Progenitor cell of endocrine pancreas (in vitro differentiated cells): ENCODE results near the gene MYL6B. TPM values are rescaled to one million over a fixed set of nuclear protein-coding genes. Genes with fewer than 3 reads are reported as not detected.

Source experiments
- DNase-seq: peaks from one replicate; pipeline ENCODE4 v3.0.0; 2021; ENCODE audit warnings: low spot score; ENCODE audit not compliant: unreplicated experiment
- H3K27ac Mint-ChIP-seq: 2 replicates; pipeline ENCODE4 v1.8.0; 2021; ENCODE audit warnings: mild to moderate bottlenecking, moderate library complexity, mixed read lengths
- H3K27me3 Mint-ChIP-seq: 2 replicates; pipeline ENCODE4 v1.8.0; 2021; ENCODE audit warnings: mixed read lengths
- H3K36me3 Mint-ChIP-seq: 2 replicates; pipeline ENCODE4 v1.8.0; 2022; ENCODE audit warnings: mixed read lengths; ENCODE audit not compliant: insufficient read depth
- H3K4me1 Mint-ChIP-seq: 2 replicates; pipeline ENCODE4 v1.8.0; 2021; ENCODE audit warnings: low read depth, mixed read lengths
- H3K4me3 Mint-ChIP-seq: 2 replicates; pipeline ENCODE4 v1.8.0; 2021; ENCODE audit warnings: low read depth, mild to moderate bottlenecking, moderate library complexity, mixed read lengths
- H3K9me3 Mint-ChIP-seq: 2 replicates; pipeline ENCODE4 v1.8.0; 2021; ENCODE audit warnings: low read depth, mixed read lengths
- total RNA-seq: library from RNA; stranded (reverse); gene quantifications from 2 replicates; pipeline ENCODE4 v1.2.1, GENCODE V29; 2021
- TF ChIP-seq, protein P1 (sequence below): fragments of 200-600 bp; sonication (generic); IDR thresholded peaks from one replicate; pipeline ENCODE4 v1.5.0; 2021; ENCODE audit warnings: antibody characterized with exemption, mild to moderate bottlenecking; ENCODE audit not compliant: unreplicated experiment

The MYL6B gene
- total RNA-seq, 1 donor from 2014 or later: 172 TPM

DNA sequence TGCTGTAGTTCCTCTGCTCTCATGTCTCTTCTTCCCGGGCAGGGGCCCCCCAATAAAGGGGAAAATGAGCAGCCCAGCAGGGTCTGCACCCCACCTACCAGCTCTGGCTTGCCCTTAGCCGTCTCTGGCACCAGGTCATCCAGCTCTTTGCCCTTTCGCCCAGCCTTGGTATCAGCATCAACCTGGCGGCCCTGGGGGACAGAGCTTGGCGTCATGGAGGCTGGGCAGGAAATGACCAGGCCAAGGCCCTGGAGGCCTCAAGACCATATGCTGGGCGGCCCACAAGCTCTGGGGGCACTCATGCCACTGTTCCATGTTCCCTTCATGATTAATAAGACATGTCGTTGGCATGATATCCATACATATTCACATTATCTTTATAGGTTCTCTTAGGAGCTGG, 20.5 kb downstream of the MYL6B start:
- Mint-ChIP-seq H3K4me1 (no peaks in the 10 kb centered on the region), H3K27me3 (no peaks in the 10 kb centered on the region), H3K9me3 (no peaks in the 10 kb centered on the region), H3K36me3 (peaks cover 40% of the 10 kb centered on the region), H3K4me3 (no peak overlapping the region), H3K27ac (no peak overlapping the region)
- DNase-seq: no peak
- TF ChIP-seq, protein P1, sequence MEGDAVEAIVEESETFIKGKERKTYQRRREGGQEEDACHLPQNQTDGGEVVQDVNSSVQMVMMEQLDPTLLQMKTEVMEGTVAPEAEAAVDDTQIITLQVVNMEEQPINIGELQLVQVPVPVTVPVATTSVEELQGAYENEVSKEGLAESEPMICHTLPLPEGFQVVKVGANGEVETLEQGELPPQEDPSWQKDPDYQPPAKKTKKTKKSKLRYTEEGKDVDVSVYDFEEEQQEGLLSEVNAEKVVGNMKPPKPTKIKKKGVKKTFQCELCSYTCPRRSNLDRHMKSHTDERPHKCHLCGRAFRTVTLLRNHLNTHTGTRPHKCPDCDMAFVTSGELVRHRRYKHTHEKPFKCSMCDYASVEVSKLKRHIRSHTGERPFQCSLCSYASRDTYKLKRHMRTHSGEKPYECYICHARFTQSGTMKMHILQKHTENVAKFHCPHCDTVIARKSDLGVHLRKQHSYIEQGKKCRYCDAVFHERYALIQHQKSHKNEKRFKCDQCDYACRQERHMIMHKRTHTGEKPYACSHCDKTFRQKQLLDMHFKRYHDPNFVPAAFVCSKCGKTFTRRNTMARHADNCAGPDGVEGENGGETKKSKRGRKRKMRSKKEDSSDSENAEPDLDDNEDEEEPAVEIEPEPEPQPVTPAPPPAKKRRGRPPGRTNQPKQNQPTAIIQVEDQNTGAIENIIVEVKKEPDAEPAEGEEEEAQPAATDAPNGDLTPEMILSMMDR: no peak

DNA sequence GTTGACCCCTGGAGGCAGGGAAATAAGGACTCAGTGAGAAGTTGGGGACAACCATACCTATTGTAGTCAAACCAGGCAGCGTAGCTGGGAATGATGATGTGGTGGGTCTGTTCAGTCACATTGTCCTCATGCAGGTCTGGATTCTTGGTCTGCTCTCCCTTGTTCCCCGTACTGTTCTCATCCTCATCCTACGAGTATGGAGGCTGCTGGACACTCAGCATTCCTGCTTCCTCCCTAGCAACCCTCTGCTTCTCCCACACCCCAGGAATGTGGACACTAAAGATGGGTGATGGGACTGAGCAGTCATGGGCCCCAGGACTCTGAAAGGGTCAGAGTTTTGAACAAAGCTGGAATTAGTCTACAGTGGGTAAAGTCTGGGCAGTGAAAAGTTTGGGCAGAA, 26.0 kb downstream of the MYL6B start:
- H3K27ac Mint-ChIP-seq: no peak overlapping the region
- H3K27me3 Mint-ChIP-seq: no peaks in the 10 kb centered on the region
- no peaks in the 10 kb centered on the region for H3K9me3 Mint-ChIP-seq
- H3K4me1 Mint-ChIP-seq: no peaks in the 10 kb centered on the region
- no peak overlapping the region for H3K4me3 Mint-ChIP-seq
- TF ChIP-seq, protein P1: no peak
- peaks cover 43% of the 10 kb centered on the region for H3K36me3 Mint-ChIP-seq
- DNase-seq: no peak

DNA sequence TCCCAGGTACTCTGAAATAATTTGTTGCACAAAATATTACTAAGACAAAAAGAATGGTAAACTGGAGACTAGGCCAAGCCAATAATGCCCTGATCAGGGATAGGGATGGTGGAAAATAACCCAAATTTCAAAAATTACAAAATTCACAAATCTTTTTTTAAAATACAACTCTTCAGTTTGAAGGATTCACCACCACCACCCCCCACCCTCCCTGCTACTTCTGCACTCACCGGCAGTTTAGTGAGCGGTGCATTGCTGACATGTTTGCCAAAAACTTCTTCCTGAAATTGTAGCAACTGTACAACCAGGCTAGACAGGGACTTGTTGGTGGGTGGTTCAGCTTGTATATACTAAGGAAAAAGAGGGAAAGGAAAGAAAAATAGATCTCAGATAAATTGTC, 34.6 kb downstream of the MYL6B start:
- peaks cover 14% of the 10 kb centered on the region for H3K4me1 Mint-ChIP-seq
- DNase-seq: no peak
- TF ChIP-seq, protein P1: no peak
- no peak overlapping the region for H3K27ac Mint-ChIP-seq
- no peaks in the 10 kb centered on the region for H3K9me3 Mint-ChIP-seq
- H3K4me3 Mint-ChIP-seq: no peak overlapping the region
- peaks cover 8% of the 10 kb centered on the region for H3K36me3 Mint-ChIP-seq
- no peaks in the 10 kb centered on the region for H3K27me3 Mint-ChIP-seq

DNA sequence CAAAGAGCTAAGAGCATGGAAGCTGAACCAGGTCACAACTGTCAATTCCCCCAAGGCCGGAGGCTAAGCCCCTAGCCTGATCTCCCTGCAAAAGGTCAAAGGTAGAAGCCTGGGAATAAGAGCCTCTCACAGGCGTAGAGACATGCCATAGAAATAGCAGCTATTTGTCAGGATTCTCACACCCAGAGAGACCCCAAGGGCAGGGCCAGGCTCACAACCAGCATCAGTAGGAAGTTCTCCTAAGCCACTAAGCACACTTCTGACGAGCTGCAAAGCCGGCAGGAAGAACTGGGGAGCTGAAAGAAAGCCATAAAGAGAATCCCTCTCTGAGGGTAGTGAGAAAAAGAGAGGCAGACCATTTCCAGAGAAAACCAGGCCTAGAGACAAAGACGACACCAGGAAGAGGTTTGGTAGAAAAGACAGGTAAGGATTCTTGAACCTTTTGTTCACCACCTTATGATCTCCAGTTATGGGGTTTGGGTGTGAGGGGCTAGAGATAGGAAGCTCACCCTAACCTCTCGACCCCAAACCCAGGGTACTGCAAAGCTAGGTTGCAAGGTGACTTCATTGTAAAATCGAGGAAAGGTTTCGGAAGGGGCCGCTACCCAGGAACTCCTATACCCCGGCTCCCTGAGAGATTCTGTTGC, 35.9 kb downstream of the MYL6B start:
- Mint-ChIP-seq H3K27ac (peak overlapping the region; percentile 96), H3K27me3 (no peaks in the 10 kb centered on the region), H3K9me3 (no peaks in the 10 kb centered on the region), H3K4me1 (peaks cover 17% of the 10 kb centered on the region), H3K4me3 (peak overlapping the region; percentile 83), H3K36me3 (peaks cover 9% of the 10 kb centered on the region)
- no peak for DNase-seq
- TF ChIP-seq, protein P1: no peak

DNA sequence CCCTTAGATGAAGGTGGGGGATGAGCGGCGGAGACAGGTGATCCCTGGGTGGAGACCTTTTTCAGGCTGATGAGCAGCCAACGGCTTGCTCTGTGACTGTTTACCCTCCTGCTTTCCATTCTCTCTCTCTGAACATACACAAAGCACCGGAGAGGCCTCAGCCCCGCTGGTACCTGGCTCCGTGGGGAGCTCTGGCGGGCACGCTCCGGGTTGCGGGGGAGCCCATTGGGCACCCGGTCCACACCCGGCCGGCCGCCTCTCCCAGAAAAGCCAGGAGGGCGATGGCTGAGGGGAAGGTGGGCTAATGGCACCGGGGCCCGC, 36.4 kb downstream of the MYL6B start:
- H3K4me3 Mint-ChIP-seq: peak overlapping the region; percentile 83

More for the DNA sequence above, 36.4 kb downstream of the MYL6B start:
- peak overlapping the region; percentile 96 for H3K27ac Mint-ChIP-seq
- peaks cover 9% of the 10 kb centered on the region for H3K36me3 Mint-ChIP-seq
- TF ChIP-seq, protein P1: no peak
- H3K9me3 Mint-ChIP-seq: no peaks in the 10 kb centered on the region
- no peaks in the 10 kb centered on the region for H3K27me3 Mint-ChIP-seq
- DNase-seq: no peak
- H3K4me1 Mint-ChIP-seq: peaks cover 17% of the 10 kb centered on the region
